Thymus (tissue), 11 donors: ENCODE data around the gene LGALS8. TPM values are rescaled to one million over a fixed set of nuclear protein-coding genes. Genes with fewer than 3 reads are reported as not detected.
A peak's percentile ranks its signal among the peaks of the same experiment; 100 is the strongest.

Experiments
- DNase-seq, 9 donors: peaks; one replicate each; pipeline ENCODE4 v3.0.0-alpha.2; 2013; ENCODE audit warnings: low spot score in 9 of 9, low read depth in 6 of 9, missing footprints in 1 of 9
- H3K27ac ChIP-seq, 2 donors: one replicate each; pipeline ENCODE4 v1.5.1; 2013; ENCODE audit warnings: control low read depth in 1 of 2, low read depth in 1 of 2, low read length in 1 of 2, mild to moderate bottlenecking in 1 of 2, moderate library complexity in 1 of 2
- H3K27me3 ChIP-seq, 2 donors: one replicate each; pipeline ENCODE4 v1.5.1; 2013; ENCODE audit warnings: low read length in 1 of 2; ENCODE audit not compliant: control insufficient read depth in 2 of 2, insufficient read depth in 1 of 2
- H3K36me3 ChIP-seq, 2 donors: one replicate each; pipeline ENCODE4 v1.5.1; 2013; ENCODE audit warnings: low read length in 1 of 2, mild to moderate bottlenecking in 1 of 2, moderate library complexity in 1 of 2; ENCODE audit not compliant: control insufficient read depth in 2 of 2, insufficient read depth in 2 of 2
- H3K4me1 ChIP-seq, 2 donors: one replicate each; pipeline ENCODE4 v1.5.1; 2013; ENCODE audit warnings: low read length in 2 of 2; ENCODE audit not compliant: control insufficient read depth in 2 of 2, insufficient read depth in 2 of 2
- H3K4me3 ChIP-seq, 2 donors: one replicate each; pipeline ENCODE4 v1.5.1; 2013; ENCODE audit warnings: low read length in 2 of 2, control low read depth in 1 of 2, mild to moderate bottlenecking in 1 of 2
- H3K9me3 ChIP-seq, 2 donors: one replicate each; pipeline ENCODE4 v1.5.1; 2013; ENCODE audit warnings: low read length in 1 of 2, mild to moderate bottlenecking in 1 of 2; ENCODE audit not compliant: control insufficient read depth in 2 of 2, insufficient read depth in 1 of 2
- WGBS: extraction: QIAGEN DNeasy Blood & Tissue Kit; methylation state at CpG from one replicate; pipeline ENCODE4 v1.1.7; 2013; 5-methylcytosine and 5-hydroxymethylcytosine counted together
- polyA plus RNA-seq: library from polyadenylated mRNA; stranded (reverse); fragments of 200-250 nt; gene quantifications from one replicate; pipeline ENCODE4 v1.2.3, GENCODE V29; 2013
- total RNA-seq: library from RNA; stranded (reverse); fragments of 120-200 nt; gene quantifications from one replicate; pipeline ENCODE4 v1.2.4, GENCODE V29; 2013
- donor health status: healthy.

LGALS8 gene
- total and polyA plus RNA-seq, 2 donors = 32.1 to 41.6 TPM

- no peak overlapping the region for H3K4me3 ChIP-seq
- WGBS = 92% methylated on average over 4 of the region's 4 CpGs
- no peaks in the 10 kb centered on the region for H3K36me3 ChIP-seq
- H3K27ac ChIP-seq = peak overlapping the region in 1 of 2 donors; percentile 65
- H3K27me3 ChIP-seq = no peaks in the 10 kb centered on the region
- no peaks in the 10 kb centered on the region for H3K9me3 ChIP-seq
- no peak for DNase-seq
- peaks cover 0 to 3% of the 10 kb centered on the region in 2 donors for H3K4me1 ChIP-seq
Measured at GRCh38 chr1:236515443-236515958, 8.3 kb upstream of the LGALS8 start.

- Histone ChIP-seq H3K36me3 (no peaks in the 10 kb centered on the region), H3K4me3 (no peak overlapping the region), H3K4me1 (peaks cover 0 to 3% of the 10 kb centered on the region in 2 donors), H3K27me3 (no peaks in the 10 kb centered on the region), H3K9me3 (no peaks in the 10 kb centered on the region), H3K27ac (peak overlapping the region in 1 of 2 donors; percentile 42)
- 71% methylated on average over 8 of the region's 8 CpGs for WGBS
- peak in 3 of 9 donors; percentile 5 to 60 (median 24) for DNase-seq
Measured at GRCh38 chr1:236516929-236517704, 6.7 kb upstream of the LGALS8 start.

- no peak overlapping the region for H3K4me3 ChIP-seq
- H3K9me3 ChIP-seq = no peaks in the 10 kb centered on the region
- no peaks in the 10 kb centered on the region for H3K36me3 ChIP-seq
- 27% methylated on average over 5 of the region's 5 CpGs for WGBS
- H3K27ac ChIP-seq = no peak overlapping the region
- no peak for DNase-seq
- H3K27me3 ChIP-seq = no peaks in the 10 kb centered on the region
- H3K4me1 ChIP-seq = peaks cover 5 to 7% of the 10 kb centered on the region in 2 donors
Measured at GRCh38 chr1:236518322-236518721, 5.5 kb upstream of the LGALS8 start.

GRCh38 chr1:236520445-236521005 is 3.3 kb upstream of the LGALS8 start:
- Histone ChIP-seq H3K36me3 (no peaks in the 10 kb centered on the region), H3K4me1 (peaks cover 9 to 10% of the 10 kb centered on the region in 2 donors), H3K9me3 (no peaks in the 10 kb centered on the region), H3K4me3 (no peak overlapping the region), H3K27ac (no peak overlapping the region), H3K27me3 (no peaks in the 10 kb centered on the region)
- no peak for DNase-seq
- 99% methylated on average over 4 of the region's 4 CpGs for WGBS

GRCh38 chr1:236522937-236523703 is 662 bp upstream of the LGALS8 start:
- peak in 2 of 9 donors; percentile 12 to 26 for DNase-seq
- peaks cover 5 to 17% of the 10 kb centered on the region in 2 donors for H3K36me3 ChIP-seq
- no peaks in the 10 kb centered on the region for H3K9me3 ChIP-seq
- H3K27ac ChIP-seq = peak overlapping the region; percentile 88 to 91
- H3K4me3 ChIP-seq = peak overlapping the region; percentile 82 to 99
- peaks cover 8 to 9% of the 10 kb centered on the region in 2 donors for H3K4me1 ChIP-seq
- WGBS = 36% methylated on average over 26 of the region's 26 CpGs
- H3K27me3 ChIP-seq = no peaks in the 10 kb centered on the region

- DNase-seq = peak; percentile 61 to 89 (median 72)
- H3K27me3 ChIP-seq = no peaks in the 10 kb centered on the region
- peak overlapping the region; percentile 82 to 99 for H3K4me3 ChIP-seq
- peaks cover 8 to 9% of the 10 kb centered on the region in 2 donors for H3K4me1 ChIP-seq
- peaks cover 5 to 17% of the 10 kb centered on the region in 2 donors for H3K36me3 ChIP-seq
- H3K9me3 ChIP-seq = no peaks in the 10 kb centered on the region
- under 1% methylated on average over 32 of the region's 32 CpGs for WGBS
- peak overlapping the region; percentile 88 to 91 for H3K27ac ChIP-seq
Measured at GRCh38 chr1:236524142-236524894, 536 bp downstream of the LGALS8 start.

GRCh38 chr1:236524895-236525184 is 1.1 kb downstream of the LGALS8 start:
- Histone ChIP-seq H3K36me3 (peaks cover 5 to 17% of the 10 kb centered on the region in 2 donors), H3K4me1 (peaks cover 8 to 9% of the 10 kb centered on the region in 2 donors), H3K27me3 (no peaks in the 10 kb centered on the region), H3K27ac (peak overlapping the region in 1 of 2 donors; percentile 91), H3K9me3 (no peaks in the 10 kb centered on the region), H3K4me3 (peak overlapping the region; percentile 82 to 99)
- WGBS = under 1% methylated on average over 3 of the region's 3 CpGs
- DNase-seq = no peak

GRCh38 chr1:236526079-236526478 is 2.3 kb downstream of the LGALS8 start:
- DNase-seq = no peak
- Histone ChIP-seq H3K27ac (no peak overlapping the region), H3K27me3 (no peaks in the 10 kb centered on the region), H3K4me1 (peaks cover 8 to 9% of the 10 kb centered on the region in 2 donors), H3K36me3 (peaks cover 5 to 20% of the 10 kb centered on the region in 2 donors), H3K9me3 (no peaks in the 10 kb centered on the region), H3K4me3 (no peak overlapping the region)
- WGBS = 96% methylated on average over 3 of the region's 3 CpGs
